NOMO-1 (cell line): Measurements from ENCODE around the gene PITPNB.

ENCODE experiments used
- DNase-seq, 2 experiments: peaks; one replicate each; lab custom pipeline; 2025; ENCODE audit not compliant: unreplicated experiment in 2 of 2; lab: John Stamatoyannopoulos, UW

The PITPNB gene

DNA sequence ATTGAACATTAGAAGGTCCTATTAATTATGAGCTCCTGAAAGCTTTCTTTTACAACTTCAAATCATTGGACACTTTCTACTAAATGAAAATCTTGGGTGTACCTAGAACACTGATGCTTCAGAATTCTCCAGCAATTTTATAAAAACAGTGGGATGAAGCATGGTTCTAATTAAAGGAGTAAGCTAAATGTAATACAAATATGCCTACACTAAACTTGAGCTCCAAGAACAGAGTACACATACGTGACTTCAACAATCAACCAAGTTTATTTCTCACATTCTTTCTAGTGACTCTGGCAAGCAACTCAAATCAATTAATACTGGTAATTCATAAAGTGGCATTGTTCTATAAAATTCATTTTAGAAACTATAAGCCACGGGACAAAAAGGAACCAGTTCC is 55.5 kb downstream of the PITPNB start:
- DNase-seq = no peak

- DNase-seq = no peak
These were observed 56.1 kb downstream of the PITPNB start for GRCh38 chr22:27863001-27863400.

- no peak for DNase-seq
These were observed 59.7 kb downstream of the PITPNB start for GRCh38 chr22:27859336-27859735.

GRCh38 chr22:27858626-27859025 is 60.4 kb downstream of the PITPNB start:
- DNase-seq = no peak

DNA sequence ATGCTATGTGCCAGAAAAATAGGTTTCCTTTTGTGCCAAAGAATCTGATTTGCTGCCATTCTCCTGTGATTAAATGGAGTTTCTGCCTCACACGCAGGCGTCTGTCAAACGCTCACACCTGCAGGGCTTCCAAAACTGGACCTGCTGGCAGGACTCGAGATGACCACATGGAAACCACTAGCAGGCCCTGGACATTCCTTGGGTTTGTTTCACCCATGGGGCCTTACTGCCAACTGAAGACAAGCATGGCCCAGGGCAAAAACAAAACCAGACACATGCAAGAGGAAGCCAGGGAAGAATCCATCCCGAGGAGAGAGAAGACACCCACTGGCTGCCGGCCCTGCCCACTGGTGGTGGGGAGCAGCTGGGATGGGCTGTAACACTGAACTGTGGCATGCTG is 61.6 kb downstream of the PITPNB start:
- DNase-seq = no peak

DNA sequence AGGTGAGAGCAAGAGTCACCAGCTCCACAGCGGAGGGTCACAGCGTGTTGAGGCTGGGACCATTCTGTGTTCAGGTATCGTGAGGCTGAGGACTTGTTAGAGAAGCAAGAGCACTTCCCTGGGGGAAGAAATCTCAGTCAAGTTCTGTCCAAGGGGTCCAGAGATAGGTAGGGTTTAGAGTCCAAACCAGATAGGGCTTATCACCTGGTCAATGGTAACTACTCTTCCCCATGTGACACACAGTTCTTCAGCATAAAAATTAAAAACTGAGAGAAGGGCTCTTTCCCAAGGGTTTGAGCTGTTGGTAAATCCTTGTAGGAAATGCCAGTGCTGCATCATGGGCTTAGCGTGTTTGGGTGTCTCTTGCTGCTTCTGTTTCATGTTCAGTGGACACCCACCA is 62.7 kb downstream of the PITPNB start:
- DNase-seq = no peak

- DNase-seq = peak in 1 of 2 experiments; percentile 56
These were observed 65.6 kb downstream of the PITPNB start for GRCh38 chr22:27853424-27853823.

DNA sequence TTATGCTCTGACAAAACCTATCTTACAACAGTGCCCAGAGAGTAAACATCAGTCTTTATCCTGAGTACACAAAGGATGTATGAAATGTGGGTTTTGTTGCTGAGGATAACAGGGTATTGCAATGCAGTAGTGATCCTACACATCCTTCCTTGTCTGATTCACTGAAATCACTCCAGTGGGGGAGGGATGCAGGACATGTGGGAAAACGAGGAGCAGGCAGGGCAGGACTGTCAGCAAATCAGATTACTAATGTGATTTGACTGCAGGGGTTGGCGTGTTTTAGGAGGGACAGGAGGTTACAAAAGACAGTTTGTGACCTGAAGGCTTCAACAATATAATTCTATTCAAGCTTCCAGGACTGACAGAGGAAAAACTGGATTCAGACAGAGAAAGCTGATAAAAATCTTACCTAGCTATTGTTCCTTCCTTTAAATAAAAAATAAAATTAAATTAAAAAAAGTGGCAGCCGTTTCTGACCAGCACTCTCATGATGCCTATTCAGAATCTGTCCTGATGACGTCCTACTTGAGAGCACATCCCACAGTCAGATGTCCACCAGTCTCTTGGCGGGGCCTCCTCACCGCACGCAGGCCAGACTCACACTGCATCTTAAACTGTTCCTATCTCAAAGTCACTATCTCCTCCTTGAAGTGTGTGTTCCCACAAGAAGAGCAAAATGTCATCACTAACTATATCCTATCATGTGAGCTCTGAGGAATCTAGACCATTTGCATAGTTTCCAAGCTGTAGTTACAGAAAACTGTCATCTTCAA is 66.9 kb downstream of the PITPNB start:
- DNase-seq = no peak

DNA sequence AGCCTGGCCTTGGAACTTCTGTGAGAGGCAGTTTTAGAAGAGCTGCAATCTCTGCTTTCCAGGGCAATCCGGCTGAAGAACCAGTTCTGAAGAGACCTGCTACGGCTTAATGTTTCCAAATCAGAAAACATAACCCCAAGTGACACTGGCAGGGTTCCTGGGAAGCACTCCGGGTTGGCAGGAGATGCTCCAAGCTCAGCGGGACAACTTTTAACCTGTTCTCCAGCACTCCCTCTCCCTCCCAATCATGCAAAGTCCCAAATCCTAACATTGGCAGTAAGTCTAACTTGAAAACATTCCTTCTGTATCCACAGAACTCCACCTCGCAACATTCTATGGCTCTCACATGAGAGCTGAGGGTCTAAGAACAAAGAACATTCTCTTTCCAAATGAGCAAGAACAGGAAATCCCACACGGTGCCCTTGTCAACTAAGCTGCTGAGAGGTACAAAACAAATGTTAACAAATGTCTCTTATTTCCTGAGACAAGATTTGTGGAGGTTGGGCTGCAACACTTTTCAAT is 69.0 kb downstream of the PITPNB start:
- no peak for DNase-seq

DNA sequence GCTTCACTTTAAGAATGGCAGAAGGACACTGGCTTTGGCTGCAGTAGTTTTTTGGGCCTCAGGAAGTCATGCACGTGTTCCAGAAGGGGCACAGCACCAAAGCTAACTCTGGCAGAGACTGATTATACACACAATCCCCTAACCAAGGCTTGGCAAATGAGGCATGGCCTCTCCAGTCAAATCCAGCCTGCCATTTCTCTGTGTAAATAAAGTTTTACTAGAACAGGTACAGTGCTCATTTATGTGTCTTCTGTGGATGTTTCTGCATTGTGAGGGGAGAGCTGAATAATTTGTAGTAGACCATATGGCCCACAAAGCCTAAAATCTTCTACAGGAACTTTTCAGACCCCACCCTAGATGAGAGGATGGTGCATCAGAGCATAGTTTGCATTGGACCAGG is 71.1 kb downstream of the PITPNB start:
- no peak for DNase-seq

DNA sequence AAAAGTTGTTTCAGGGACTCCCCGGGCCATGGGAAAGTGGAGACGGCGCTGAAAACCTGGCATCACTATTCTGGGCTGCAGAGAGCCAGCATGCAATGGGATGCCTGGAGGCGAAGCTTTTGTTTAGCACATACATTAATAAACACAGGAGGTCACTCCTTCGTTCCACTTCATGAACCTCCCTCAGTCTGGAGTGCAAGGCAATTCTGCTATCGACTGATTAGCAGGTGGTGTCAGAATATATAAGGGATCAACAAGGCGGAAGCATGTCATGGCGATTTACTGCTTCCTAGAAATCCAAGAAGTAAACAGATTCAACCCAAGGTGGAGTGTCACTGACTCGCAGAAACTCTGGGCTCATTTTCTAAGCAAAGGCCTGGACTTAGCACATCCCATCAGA is 72.1 kb downstream of the PITPNB start:
- DNase-seq = no peak

GRCh38 chr22:27846248-27846757 is 72.8 kb downstream of the PITPNB start:
- DNase-seq = no peak

GRCh38 chr22:27845644-27846043 is 73.4 kb downstream of the PITPNB start:
- DNase-seq = no peak

DNA sequence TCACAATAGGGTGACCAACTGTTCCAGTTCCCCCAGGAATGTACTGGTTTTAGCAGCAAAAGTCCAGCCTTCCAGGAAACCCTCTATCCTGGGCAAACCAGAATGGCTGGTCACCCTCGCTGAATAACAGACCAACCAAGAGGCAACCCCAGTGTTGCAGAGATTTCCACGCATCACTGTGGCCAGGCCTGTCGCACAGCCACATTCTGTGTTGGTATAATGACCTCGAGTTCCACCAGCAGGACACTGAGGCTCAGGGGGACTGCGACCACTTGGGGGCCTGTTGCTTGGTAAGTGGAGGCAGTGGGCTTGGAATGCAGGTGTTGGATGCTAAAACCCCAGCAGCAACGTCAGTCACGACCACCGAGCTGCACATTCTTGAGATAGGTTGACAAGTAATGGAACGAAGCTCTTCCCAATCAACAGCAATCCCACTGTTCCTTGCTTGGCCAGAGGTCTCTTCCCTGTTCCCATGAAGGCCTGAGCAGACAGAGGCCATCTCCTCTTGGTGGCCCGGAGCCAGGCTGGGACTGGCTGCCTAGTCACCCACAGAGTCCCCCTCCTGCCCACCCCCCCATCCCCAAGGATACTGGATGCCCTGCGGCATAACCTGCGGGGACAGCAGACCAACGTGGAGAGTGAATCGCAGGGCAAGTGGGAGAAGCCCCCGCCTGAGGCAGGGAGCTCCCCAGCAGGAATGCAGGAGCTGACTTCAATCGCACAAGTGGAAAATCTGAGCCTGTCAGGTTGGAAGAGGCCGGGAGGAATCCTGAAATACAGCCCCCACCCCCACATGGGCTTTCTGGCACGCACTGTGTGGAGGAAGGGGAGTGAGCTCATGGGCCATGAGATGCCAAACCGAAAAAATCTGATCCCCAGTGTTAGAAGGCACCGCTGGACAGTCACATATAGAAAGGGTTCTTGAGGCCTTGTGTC is 74.1 kb downstream of the PITPNB start:
- DNase-seq = no peak

DNA sequence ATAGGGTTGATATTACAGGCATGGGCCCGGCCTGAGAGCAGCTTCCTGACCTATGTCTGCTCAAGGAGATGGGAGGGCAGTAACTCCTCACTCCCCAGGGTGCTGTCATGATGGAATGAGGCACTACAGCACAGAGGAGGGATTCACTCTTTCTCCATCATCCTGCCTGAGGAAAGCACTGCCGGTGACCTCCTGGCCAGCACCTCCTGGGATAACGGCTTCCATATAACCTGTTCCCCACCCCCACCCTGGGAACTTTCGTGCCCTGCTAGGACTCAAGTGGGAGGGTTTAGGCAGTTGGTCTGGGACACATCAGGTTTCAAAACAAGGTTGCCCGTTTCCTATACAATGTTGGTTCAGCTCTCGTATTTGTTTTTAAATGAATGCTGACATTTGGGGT is 74.8 kb downstream of the PITPNB start:
- DNase-seq = no peak

DNA sequence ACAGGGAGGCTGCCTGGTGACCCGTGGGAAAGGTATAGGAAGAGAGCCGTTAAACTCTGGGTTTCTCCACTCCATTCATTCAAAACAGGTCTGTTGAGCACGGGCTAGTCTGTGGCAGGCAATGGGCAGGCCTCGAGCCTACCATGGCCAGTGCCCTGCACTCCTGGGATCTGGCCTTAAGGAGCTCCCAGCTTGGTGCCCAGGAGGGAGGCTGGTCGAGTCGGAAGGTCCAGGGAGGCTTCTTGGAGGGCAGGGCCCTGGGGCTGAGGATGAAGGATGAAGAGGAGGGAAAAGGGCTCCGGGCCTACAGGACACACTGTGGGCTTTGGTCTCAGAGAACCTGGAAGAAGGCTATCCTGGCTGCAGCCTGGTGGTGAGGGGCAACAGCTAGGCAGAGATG is 75.6 kb downstream of the PITPNB start:
- no peak for DNase-seq

GRCh38 chr22:27842669-27843431 is 76.2 kb downstream of the PITPNB start:
- DNase-seq = no peak

GRCh38 chr22:27842201-27842600 is 76.9 kb downstream of the PITPNB start:
- DNase-seq = no peak

DNA sequence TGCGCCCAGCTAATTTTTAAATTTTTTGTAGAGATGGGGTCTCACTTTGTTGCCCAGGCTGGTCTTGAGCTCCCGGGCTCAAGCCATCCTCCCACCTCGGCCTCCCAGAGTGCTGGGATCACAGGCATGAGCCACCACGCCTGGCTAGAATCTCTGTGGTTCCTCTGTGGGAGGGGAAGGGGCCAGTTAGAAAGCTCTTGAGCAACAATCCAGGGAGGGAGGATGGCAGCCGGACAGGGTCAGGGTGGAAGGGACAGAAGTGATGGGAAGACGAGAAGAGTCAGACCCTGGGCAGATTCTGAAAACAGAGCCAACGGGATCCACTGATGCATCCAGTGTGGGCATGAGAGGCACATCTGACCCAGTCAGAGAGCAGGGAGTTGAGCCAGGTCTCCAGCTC is 78.6 kb downstream of the PITPNB start:
- no peak for DNase-seq

DNA sequence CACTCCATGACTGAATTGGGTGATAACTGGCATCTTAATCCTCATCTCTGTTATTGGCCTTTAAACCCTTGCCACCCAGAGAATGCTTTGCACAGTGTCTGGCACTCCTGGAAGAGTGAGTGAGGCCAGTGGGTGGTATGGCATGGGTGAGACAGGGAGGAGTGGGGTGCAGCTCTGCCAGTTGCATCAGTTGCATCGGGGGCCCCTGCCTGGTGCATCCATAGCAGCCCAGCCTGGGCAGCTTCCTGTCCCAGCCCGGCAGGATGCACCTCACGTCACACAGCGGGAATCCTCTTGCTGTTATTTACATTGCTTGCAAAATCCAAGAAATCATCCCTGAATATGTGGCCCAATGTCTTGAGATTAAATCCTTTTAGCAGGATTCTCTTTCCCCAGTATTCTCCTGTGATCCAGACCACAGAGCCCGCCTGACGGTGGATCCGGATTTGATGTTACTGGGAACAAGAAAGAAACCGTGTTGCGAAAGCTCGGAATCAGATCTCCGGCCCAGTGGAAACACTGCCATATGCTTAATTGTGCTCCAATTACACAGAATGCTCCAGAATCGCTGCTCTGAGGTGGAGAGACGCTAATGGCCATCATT is 79.9 kb downstream of the PITPNB start:
- no peak for DNase-seq
